ENCODE results near the gene SPON2. TPM values are rescaled to one million over a fixed set of nuclear protein-coding genes. Genes with fewer than 3 reads are reported as not detected.
"Not testable (repeated sequence)": the region's sequence is repeated elsewhere in the genome, so short reads cannot be mapped to it uniquely, and the experiment has no call there.

SPON2 gene
- total RNA-seq, 6 experiments from 2014 or later, result 12.0 to 53.5 (median 48.2) TPM

DNA sequence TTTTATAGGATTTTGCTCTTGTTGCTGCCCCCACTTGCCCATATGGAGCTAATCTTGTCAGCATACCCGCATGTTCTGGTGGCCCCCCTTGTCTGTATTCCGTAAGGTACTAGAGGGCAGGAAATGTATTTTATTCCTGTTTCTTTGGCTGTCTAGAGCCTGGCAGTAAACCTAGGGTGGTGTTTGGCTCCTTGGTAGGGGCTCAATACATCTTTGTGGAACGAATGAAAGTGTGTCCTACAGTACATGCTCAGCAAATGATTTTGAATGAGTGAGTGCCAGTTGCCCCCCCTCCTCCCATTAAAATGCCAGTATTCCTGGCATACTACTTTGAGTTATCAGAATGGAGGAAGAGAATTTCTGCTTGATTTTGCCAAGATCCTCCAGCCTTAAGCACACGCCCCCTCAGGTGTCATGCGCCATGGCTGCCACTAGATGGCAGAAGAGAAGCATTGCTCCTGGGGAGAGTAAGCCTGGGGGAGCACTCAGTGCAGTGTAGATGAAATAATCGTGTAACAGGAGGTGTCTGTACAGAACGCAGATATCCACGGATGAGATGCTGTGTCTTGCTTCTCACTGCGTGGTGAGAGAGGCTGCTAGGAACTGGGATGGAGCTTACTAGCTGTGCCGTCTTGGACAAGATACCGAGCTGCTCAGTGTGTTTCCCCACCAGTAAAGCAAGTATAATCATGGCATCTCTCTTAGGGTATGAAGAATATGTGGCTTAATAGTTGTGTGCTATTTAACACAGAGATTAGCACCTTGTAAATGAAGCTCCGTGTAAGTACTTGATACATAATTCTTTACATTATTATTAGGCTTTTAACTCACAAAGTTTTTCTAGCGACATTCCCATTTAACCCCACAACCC lies 41.8 kb downstream of the SPON2 start:
- H3K4me3 Mint-ChIP-seq, result no peak overlapping the region
- H3K9me3 Mint-ChIP-seq, result no peaks in the 10 kb centered on the region
- no peaks in the 10 kb centered on the region for H3K36me3 Mint-ChIP-seq (ENCODE audit: low read depth)
- H3K27me3 Mint-ChIP-seq (ENCODE audit: insufficient read depth), result peaks cover 28% of the 10 kb centered on the region
- peak; percentile 50 for DNase-seq
- no peak overlapping the region for H3K27ac Mint-ChIP-seq
- TF ChIP-seq, protein P1, sequence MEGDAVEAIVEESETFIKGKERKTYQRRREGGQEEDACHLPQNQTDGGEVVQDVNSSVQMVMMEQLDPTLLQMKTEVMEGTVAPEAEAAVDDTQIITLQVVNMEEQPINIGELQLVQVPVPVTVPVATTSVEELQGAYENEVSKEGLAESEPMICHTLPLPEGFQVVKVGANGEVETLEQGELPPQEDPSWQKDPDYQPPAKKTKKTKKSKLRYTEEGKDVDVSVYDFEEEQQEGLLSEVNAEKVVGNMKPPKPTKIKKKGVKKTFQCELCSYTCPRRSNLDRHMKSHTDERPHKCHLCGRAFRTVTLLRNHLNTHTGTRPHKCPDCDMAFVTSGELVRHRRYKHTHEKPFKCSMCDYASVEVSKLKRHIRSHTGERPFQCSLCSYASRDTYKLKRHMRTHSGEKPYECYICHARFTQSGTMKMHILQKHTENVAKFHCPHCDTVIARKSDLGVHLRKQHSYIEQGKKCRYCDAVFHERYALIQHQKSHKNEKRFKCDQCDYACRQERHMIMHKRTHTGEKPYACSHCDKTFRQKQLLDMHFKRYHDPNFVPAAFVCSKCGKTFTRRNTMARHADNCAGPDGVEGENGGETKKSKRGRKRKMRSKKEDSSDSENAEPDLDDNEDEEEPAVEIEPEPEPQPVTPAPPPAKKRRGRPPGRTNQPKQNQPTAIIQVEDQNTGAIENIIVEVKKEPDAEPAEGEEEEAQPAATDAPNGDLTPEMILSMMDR (IDR thresholded peaks at IDR 0.05), result peak; percentile 99
- H3K4me1 Mint-ChIP-seq (ENCODE audit: low read depth), result no peaks in the 10 kb centered on the region

DNA sequence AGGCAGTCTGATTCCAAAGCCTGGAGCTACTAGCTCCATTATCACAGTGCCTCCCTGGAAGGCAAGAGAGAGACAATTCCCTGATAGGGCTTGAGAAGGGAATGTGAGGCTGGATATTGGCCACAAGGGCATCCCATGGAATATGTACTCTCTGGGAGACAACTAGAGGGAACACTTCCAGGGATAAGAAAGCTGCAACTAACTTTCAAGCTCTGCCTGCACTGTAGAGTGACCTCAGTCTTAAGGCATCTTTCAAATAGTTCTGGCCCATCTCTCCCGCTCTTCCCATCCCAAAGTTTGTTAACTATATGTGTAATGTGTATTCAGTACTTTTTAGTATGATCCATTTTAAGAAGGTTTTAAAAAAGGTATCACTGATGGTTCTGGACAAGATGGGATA lies 45.9 kb downstream of the SPON2 start:
- no peak overlapping the region for H3K27ac Mint-ChIP-seq
- TF ChIP-seq, protein P1 (IDR thresholded peaks at IDR 0.05), result no peak
- H3K27me3 Mint-ChIP-seq (ENCODE audit: insufficient read depth), result peaks cover 23% of the 10 kb centered on the region
- no peaks in the 10 kb centered on the region for H3K4me1 Mint-ChIP-seq (ENCODE audit: low read depth)
- no peaks in the 10 kb centered on the region for H3K36me3 Mint-ChIP-seq (ENCODE audit: low read depth)
- no peak overlapping the region for H3K4me3 Mint-ChIP-seq
- no peak for DNase-seq
- H3K9me3 Mint-ChIP-seq, result no peaks in the 10 kb centered on the region

DNA sequence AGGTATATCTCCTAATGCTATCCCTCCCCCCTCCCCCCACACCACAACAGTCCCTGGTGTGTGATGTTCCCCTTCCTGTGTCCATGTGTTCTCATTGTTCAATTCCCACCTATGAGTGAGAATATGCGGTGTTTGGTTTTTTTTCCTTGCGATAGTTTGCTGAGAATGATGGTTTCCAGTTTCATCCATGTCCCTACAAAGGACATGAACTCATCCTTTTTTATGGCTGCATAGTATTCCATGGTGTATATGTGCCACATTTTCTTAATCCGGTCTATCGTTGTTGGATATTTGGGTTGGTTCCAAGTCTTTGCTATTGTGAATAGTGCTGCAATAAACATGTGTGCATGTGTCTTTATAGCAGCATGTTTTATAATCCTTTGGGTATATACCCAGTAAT lies 46.9 kb downstream of the SPON2 start:
- H3K4me3 Mint-ChIP-seq; H3K9me3 Mint-ChIP-seq; DNase-seq; H3K36me3 Mint-ChIP-seq (ENCODE audit: low read depth); H3K4me1 Mint-ChIP-seq (ENCODE audit: low read depth); H3K27ac Mint-ChIP-seq: not testable (repeated sequence)
- H3K27me3 Mint-ChIP-seq (ENCODE audit: insufficient read depth), result peaks cover 25% of the 10 kb centered on the region

DNA sequence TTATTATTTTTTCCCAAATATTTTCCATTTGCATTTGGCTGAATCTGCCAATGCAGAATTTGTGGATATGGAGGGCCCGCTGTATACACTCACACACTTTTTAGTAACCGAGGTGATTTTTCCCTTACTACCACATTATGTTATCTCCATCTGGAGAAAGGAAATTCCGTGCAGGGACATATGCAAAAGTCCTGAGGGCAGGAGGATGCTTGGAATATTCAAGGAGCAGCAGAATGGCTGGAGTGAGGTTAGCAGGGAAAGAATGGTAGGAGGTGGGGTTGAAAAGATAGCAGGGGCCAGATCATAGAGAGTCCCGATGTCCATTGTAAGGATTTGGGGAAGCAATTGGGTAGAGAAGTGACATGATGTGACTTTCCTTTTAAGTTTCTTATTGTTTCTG lies 47.6 kb downstream of the SPON2 start:
- Mint-ChIP-seq H3K4me3 (no peak overlapping the region), H3K27ac (no peak overlapping the region), H3K9me3 (no peaks in the 10 kb centered on the region), H3K27me3 (ENCODE audit: insufficient read depth) (peaks cover 29% of the 10 kb centered on the region), H3K4me1 (ENCODE audit: low read depth) (no peaks in the 10 kb centered on the region), H3K36me3 (ENCODE audit: low read depth) (no peaks in the 10 kb centered on the region)
- TF ChIP-seq, protein P1 (IDR thresholded peaks at IDR 0.05), result no peak
- DNase-seq, result no peak

DNA sequence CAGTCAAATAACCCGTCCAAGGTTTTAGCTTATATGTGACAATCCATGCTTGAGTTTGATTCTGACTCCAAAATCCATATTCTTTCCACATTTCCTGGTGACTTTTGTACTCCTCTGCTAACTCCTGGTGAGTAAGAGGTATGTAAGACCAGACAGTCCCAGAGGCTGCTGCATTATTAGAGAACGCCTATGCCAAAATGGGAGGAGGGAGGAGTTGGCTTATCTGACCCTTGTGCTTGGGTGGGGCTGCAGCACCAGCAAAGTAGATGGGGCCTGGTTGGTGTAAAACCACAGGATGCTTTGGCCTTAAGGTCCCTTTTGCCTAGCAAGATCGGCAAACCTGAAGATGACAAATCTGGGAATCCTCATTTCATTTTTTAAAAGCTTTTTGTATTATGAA lies 49.9 kb downstream of the SPON2 start:
- Mint-ChIP-seq H3K9me3 (no peaks in the 10 kb centered on the region), H3K4me3 (no peak overlapping the region), H3K27ac (no peak overlapping the region), H3K36me3 (ENCODE audit: low read depth) (no peaks in the 10 kb centered on the region), H3K27me3 (ENCODE audit: insufficient read depth) (peaks cover 27% of the 10 kb centered on the region), H3K4me1 (ENCODE audit: low read depth) (no peaks in the 10 kb centered on the region)
- no peak for DNase-seq
- TF ChIP-seq, protein P1 (IDR thresholded peaks at IDR 0.05), result no peak

Other genes with a start within 250 kb of the SPON2 start
- gene GAK, start 240.3 kb downstream of the SPON2 start, total RNA-seq (2021; fragmentation: NEBNext Ultra II Directional; extraction: Animal tissue kit (Norgen Biotek cat#: 25700)), result 10 to 100 TPM; 65.8 to 72.9 (median 69.1) TPM
- 10 to 100 TPM; 27.8 to 41.8 (median 34.1) TPM for gene TMEM175, start 240.1 kb downstream of the SPON2 start, total RNA-seq (2021; fragmentation: NEBNext Ultra II Directional; extraction: Animal tissue kit (Norgen Biotek cat#: 25700))
- gene DGKQ, start 199.0 kb downstream of the SPON2 start, total RNA-seq (2021; fragmentation: NEBNext Ultra II Directional; extraction: Animal tissue kit (Norgen Biotek cat#: 25700)), result 10 to 100 TPM; 11.3 to 14.9 (median 13.1) TPM
- 10 to 100 TPM; 20.9 to 40.3 (median 23.3) TPM for gene IDUA, start 185.5 kb downstream of the SPON2 start, total RNA-seq (2021; fragmentation: NEBNext Ultra II Directional; extraction: Animal tissue kit (Norgen Biotek cat#: 25700))
- under 1 TPM in 3 of 6 experiments, not detected in 3; 0.16 to 0.38 (median 0.19) TPM for gene SLC26A1, start 179.2 kb downstream of the SPON2 start, total RNA-seq (2021; fragmentation: NEBNext Ultra II Directional; extraction: Animal tissue kit (Norgen Biotek cat#: 25700))
- gene FGFRL1, start 161.0 kb downstream of the SPON2 start, total RNA-seq (2021; fragmentation: NEBNext Ultra II Directional; extraction: Animal tissue kit (Norgen Biotek cat#: 25700)), result 10 to 100 TPM; 15.4 to 40.8 (median 17.3) TPM
- not detected for gene RNF212, start 59.0 kb downstream of the SPON2 start, total RNA-seq (2021; fragmentation: NEBNext Ultra II Directional; extraction: Animal tissue kit (Norgen Biotek cat#: 25700))
- 100 to 1,000 TPM; 109 to 126 (median 114) TPM for gene CTBP1, start 76.5 kb upstream of the SPON2 start, total RNA-seq (2021; fragmentation: NEBNext Ultra II Directional; extraction: Animal tissue kit (Norgen Biotek cat#: 25700))
- gene MAEA, start 117.3 kb upstream of the SPON2 start, total RNA-seq (2021; fragmentation: NEBNext Ultra II Directional; extraction: Animal tissue kit (Norgen Biotek cat#: 25700)), result 10 to 100 TPM; 56.0 to 65.4 (median 60.6) TPM
- gene UVSSA, start 174.6 kb upstream of the SPON2 start, total RNA-seq (2021; fragmentation: NEBNext Ultra II Directional; extraction: Animal tissue kit (Norgen Biotek cat#: 25700)), result 1 to 10 TPM; 7.7 to 9.0 (median 8.7) TPM
- gene NKX1-1, start 233.9 kb upstream of the SPON2 start, total RNA-seq (2021; fragmentation: NEBNext Ultra II Directional; extraction: Animal tissue kit (Norgen Biotek cat#: 25700)), result not detected

All from HFFc6 (cell line).